ENCODE measurements around the gene CAMK1D.

The CAMK1D gene

DNA sequence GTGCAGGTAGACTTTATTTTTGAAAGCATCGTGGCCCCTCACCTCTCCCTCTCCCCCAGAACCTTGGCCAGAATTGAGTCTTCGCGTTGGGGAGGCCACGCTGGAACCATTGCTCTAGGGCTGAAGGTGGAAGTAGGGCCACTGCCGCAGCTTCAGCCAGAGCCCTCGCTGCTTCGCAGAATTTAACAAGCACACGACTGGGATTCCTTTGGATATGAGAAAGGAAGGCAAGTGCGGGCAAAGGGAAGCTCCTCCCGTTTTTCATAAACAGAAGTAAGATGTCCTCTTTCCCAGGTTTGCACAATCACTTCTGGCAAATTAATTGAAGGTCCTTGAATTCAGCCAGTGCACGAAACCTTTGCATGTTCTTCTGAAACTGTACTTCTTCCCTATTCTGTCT lies 484.1 kb downstream of the CAMK1D start:
- TF ChIP-seq ZNF239 (tag by site-specific recombination; IDR thresholded peaks at IDR 0.05), result no peak
- TF ChIP-seq, protein P1, sequence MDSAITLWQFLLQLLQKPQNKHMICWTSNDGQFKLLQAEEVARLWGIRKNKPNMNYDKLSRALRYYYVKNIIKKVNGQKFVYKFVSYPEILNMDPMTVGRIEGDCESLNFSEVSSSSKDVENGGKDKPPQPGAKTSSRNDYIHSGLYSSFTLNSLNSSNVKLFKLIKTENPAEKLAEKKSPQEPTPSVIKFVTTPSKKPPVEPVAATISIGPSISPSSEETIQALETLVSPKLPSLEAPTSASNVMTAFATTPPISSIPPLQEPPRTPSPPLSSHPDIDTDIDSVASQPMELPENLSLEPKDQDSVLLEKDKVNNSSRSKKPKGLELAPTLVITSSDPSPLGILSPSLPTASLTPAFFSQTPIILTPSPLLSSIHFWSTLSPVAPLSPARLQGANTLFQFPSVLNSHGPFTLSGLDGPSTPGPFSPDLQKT (IDR thresholded peaks at IDR 0.05; ENCODE audit: borderline replicate concordance, low read depth, low read length), result no peak
- TF ChIP-seq, protein P2, sequence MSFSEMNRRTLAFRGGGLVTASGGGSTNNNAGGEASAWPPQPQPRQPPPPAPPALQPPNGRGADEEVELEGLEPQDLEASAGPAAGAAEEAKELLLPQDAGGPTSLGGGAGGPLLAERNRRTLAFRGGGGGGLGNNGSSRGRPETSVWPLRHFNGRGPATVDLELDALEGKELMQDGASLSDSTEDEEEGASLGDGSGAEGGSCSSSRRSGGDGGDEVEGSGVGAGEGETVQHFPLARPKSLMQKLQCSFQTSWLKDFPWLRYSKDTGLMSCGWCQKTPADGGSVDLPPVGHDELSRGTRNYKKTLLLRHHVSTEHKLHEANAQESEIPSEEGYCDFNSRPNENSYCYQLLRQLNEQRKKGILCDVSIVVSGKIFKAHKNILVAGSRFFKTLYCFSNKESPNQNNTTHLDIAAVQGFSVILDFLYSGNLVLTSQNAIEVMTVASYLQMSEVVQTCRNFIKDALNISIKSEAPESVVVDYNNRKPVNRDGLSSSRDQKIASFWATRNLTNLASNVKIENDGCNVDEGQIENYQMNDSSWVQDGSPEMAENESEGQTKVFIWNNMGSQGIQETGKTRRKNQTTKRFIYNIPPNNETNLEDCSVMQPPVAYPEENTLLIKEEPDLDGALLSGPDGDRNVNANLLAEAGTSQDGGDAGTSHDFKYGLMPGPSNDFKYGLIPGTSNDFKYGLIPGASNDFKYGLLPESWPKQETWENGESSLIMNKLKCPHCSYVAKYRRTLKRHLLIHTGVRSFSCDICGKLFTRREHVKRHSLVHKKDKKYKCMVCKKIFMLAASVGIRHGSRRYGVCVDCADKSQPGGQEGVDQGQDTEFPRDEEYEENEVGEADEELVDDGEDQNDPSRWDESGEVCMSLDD (tag by site-specific recombination; IDR thresholded peaks at IDR 0.05), result no peak
- TF ChIP-seq ZNF211 (tag by site-specific recombination; IDR thresholded peaks at IDR 0.05; ENCODE audit: low read depth), result no peak
- TF ChIP-seq, protein P3, sequence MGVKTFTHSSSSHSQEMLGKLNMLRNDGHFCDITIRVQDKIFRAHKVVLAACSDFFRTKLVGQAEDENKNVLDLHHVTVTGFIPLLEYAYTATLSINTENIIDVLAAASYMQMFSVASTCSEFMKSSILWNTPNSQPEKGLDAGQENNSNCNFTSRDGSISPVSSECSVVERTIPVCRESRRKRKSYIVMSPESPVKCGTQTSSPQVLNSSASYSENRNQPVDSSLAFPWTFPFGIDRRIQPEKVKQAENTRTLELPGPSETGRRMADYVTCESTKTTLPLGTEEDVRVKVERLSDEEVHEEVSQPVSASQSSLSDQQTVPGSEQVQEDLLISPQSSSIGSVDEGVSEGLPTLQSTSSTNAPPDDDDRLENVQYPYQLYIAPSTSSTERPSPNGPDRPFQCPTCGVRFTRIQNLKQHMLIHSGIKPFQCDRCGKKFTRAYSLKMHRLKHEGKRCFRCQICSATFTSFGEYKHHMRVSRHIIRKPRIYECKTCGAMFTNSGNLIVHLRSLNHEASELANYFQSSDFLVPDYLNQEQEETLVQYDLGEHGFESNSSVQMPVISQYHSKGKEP (tag by site-specific recombination; IDR thresholded peaks at IDR 0.05), result no peak
- Histone ChIP-seq H3K36me3 (ENCODE audit: control insufficient read depth in 2 of 2, insufficient read depth in 1 of 2, low read length in 2 of 2) (no peaks in the 10 kb centered on the region), H3K4me1 (ENCODE audit: control insufficient read depth, insufficient read depth, low read length) (no peaks in the 10 kb centered on the region), H3K4me3 (ENCODE audit: low read depth, low read length) (no peak overlapping the region), H3K9me3 (ENCODE audit: control insufficient read depth, insufficient read depth, low read depth, low read length) (no peaks in the 10 kb centered on the region), H3K27ac (ENCODE audit: extremely low read depth, low read depth, low read length) (no peak overlapping the region)
- ChIA-PET POLR2A (interaction anchor here (0.6 kb wide), 1 partner anchor 489 kb away, joined by 3 read pairs; no protein-coding TSS in a partner anchor), CTCF (no interaction called here)

DNA sequence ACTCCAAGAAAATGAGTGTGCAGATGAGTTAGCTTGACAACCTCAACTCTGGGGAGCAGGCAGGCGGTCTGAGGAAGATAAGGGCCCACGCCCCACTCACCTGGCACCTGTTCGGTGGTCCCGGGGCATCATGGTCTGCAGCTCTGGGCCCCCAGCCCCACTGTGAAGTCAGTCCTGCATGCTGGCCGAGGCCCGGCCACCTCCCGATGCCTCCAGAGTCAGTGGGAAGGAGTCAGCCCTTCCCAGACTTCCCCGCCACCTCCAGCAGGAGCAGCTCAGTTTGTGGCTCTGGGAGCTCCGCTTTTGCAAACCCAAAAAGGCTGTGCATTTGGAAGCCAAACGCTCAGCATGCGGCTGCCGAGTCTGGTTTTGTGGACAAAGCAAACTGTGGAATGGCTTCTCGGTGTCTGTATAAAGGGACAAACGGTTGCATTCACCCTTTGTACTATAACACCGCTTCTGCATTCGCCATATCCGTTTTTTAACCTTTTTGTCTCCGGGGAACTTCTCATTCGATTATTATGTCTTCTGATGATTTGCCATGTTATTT lies 484.8 kb downstream of the CAMK1D start:
- Histone ChIP-seq H3K27ac (ENCODE audit: extremely low read depth, low read depth, low read length) (no peak overlapping the region), H3K9me3 (ENCODE audit: control insufficient read depth, insufficient read depth, low read depth, low read length) (no peaks in the 10 kb centered on the region), H3K36me3 (ENCODE audit: control insufficient read depth in 2 of 2, insufficient read depth in 1 of 2, low read length in 2 of 2) (no peaks in the 10 kb centered on the region), H3K4me1 (ENCODE audit: control insufficient read depth, insufficient read depth, low read length) (no peaks in the 10 kb centered on the region), H3K4me3 (ENCODE audit: low read depth, low read length) (no peak overlapping the region)
- ChIA-PET POLR2A (interaction anchor here (0.6 kb wide), 1 partner anchor 490 kb away, joined by 3 read pairs; no protein-coding TSS in a partner anchor), CTCF (interaction anchor here (0.7 kb wide), 1 partner anchor 11 kb away, joined by 3 read pairs; no protein-coding TSS in a partner anchor)
- TF ChIP-seq ZNF324 (tag by site-specific recombination; IDR thresholded peaks at IDR 0.05), result no peak
- no peak for TF ChIP-seq ZNF658 (tag by site-specific recombination; IDR thresholded peaks at IDR 0.05)
- TF ChIP-seq ZNF571 (tag by site-specific recombination; IDR thresholded peaks at IDR 0.05), result no peak
- no peak for TF ChIP-seq ZNF707 (tag by site-specific recombination; IDR thresholded peaks at IDR 0.05)
- no peak for TF ChIP-seq ZNF843 (tag by site-specific recombination; IDR thresholded peaks at IDR 0.05)
- no peak for TF ChIP-seq ZNF2 (tag by site-specific recombination; IDR thresholded peaks at IDR 0.05)
- TF ChIP-seq HIC1 (tag by site-specific recombination; IDR thresholded peaks at IDR 0.05), result no peak

DNA sequence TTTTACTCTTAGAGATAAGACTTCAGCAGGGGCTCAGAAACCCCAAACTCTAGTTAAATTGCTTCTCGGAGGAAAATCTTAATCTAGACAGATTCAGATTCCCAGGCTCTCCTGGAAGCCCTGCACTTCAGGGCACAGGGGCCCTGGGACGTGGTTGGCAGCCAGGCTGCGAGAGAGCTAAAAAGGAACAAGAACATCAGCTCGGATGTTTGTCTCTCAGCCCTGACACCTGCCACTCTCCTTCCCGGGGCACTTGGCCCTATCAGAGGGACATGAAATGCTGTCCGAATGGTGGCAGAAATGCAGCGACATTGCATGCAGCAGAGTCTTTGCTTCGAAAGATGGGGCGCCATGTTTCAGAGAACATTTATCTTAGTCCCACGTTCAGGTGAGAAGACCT lies 485.4 kb downstream of the CAMK1D start:
- ChIA-PET CTCF (no interaction called here), POLR2A (no interaction called here)
- H3K4me3 ChIP-seq (ENCODE audit: low read depth, low read length), result no peak overlapping the region

More for the DNA sequence above, 485.4 kb downstream of the CAMK1D start:
- Histone ChIP-seq H3K9me3 (ENCODE audit: control insufficient read depth, insufficient read depth, low read depth, low read length) (no peaks in the 10 kb centered on the region), H3K4me1 (ENCODE audit: control insufficient read depth, insufficient read depth, low read length) (no peaks in the 10 kb centered on the region), H3K27ac (ENCODE audit: extremely low read depth, low read depth, low read length) (no peak overlapping the region), H3K36me3 (ENCODE audit: control insufficient read depth in 2 of 2, insufficient read depth in 1 of 2, low read length in 2 of 2) (no peaks in the 10 kb centered on the region)
- TF ChIP-seq ZFP37 (tag by site-specific recombination; IDR thresholded peaks at IDR 0.05) (no peak), ZBTB20 (tag by site-specific recombination; IDR thresholded peaks at IDR 0.05) (no peak), MZF1 (tag by site-specific recombination; IDR thresholded peaks at IDR 0.05; ENCODE audit: borderline replicate concordance) (no peak), ZIC2 (tag by site-specific recombination; IDR thresholded peaks at IDR 0.05) (no peak), ZNF692 (tag by site-specific recombination; IDR thresholded peaks at IDR 0.05) (no peak), ZBTB1 (tag by site-specific recombination; IDR thresholded peaks at IDR 0.05) (no peak), ZNF560 (tag by site-specific recombination; IDR thresholded peaks at IDR 0.05; ENCODE audit: borderline replicate concordance) (no peak), ZSCAN23 (tag by site-specific recombination; IDR thresholded peaks at IDR 0.05) (no peak), ZNF114 (tag by site-specific recombination; IDR thresholded peaks at IDR 0.05) (no peak), FEZF1 (tag by site-specific recombination; IDR thresholded peaks at IDR 0.05) (no peak)

All from HEK293 (cell line).